DMS114 treated with DMSO at 0.1 percent for 48 hours (cell line): ENCODE data around the gene GID8.
A peak's percentile ranks its signal among the peaks of the same experiment; 100 is the strongest.

Experiments
- DNase-seq: peaks from one replicate; lab custom pipeline; 2025; ENCODE audit not compliant: unreplicated experiment; lab: John Stamatoyannopoulos, UW

The GID8 gene

DNA sequence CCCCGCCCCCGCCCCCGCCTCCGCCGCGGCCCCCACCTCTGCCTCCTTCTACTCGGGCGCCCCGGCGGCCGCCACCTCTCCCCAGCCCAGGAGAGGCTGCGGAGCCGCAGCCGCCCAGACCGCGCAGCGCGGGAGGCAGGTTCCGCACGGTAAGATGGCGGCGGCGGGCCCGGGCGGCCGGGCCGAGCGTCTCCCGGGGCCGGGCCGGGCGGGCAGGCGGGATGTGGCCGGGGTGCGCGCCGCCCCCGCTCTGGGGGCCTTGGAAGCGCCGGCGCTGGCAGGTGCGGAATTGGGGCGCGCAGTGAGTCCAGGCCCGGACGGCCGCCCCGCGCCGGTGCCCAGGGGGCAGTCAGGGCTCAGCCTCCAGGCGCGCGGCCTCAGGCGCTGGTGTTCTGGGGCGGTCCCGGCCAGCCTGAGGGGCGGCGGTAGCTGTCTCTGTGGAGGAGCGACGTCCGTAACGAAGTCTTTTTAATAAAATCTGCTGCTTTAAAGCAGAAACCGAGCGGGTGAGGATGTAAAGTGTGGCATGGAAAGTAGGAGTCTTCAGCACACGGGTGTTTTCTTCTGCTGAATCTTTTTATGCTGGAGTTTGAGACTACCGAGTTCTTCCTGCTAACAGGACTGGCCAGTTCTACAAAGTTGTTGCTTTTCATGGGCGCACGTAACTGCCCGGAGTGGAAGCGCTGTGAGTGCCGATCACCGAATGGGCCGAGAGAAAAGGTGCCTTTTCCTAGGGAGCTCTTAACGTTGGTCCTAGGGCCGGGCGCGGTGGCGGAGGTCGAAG, at the start of gene GID8:
Gene GID8 (plus strand): TSS at position 43 of the 784 bp plus-strand sequence. CDS start 3,356 bp downstream, outside the sequence.
- no peak for DNase-seq

DNA sequence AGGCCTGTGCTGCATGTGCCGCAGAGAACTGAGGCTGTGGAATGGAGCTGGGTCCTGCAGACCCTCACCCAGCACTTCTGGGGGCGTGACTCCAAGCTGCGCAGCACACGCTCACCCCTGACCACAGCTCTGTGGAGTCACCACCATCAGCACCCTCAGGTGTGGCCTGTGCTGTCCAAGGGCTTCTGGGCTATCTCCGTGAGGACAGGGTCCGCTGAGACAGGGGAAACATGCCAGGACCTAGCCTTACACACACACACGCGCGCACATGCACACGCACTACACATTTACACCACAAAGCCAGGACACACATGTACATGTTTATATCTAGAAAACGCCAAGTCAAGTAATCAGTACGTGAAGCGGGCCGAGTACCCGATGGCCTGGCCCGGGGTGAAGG, 49.5 kb upstream of the GID8 start:
- no peak for DNase-seq

DNA sequence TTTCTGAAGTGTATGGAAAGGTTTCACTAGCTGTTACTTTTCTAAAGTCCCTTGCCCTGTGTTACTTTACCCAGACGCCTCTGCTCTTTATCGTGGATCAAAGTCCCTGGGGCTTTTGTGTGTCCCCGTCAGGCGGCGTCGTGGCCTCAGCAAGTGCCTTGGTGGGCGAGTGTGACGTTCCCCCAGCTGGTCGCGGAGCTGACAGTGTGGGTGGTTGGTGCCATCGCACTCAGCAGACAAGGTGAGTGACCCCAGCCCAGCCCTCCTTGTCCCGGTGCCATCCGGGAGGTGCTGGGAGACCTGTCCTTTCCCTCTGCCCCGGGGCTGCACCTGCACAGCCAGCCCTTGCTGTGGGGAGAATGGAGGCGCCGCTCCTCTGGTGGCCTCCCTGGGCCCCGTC, 49.0 kb upstream of the GID8 start:
- DNase-seq, result no peak

DNA sequence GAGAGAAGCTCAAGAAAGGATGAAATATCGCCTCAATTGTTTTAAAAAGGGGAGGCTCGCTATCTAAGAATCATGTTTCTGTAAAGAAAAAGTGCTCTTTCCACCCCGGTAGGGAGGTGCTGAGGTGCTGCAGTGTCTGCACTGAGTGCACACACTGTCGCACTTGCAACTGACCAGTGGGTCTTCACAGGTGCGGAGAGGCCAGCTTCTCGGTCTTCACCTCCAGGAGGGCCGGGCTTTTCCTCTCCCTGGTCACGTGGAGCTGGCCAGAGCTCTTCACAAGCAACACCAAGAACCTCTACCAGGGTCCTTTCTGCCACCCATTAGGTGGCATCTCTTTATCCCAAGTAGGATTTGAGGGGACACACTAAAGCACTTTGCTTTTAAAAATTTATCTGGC, 48.5 kb upstream of the GID8 start:
- no peak for DNase-seq

DNA sequence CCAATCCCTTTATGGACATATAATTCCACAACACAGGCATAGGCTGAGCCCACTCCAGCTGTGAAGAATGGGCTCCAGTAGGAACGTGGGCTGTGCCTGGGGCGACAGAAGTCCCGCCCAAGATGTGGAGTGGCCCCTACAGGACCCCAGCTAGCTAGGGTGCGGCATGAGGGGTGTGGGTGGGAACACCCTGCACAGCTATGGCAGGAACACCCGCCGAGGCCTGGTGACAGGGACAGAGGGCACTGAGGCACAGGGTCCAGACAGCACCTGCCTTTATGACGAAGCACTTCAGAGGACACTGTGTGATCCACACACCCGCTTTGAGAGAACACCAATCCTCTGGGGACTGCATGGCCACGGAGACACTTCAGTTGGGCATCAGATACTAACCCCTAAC, 48.1 kb upstream of the GID8 start:
- DNase-seq, result no peak

DNA sequence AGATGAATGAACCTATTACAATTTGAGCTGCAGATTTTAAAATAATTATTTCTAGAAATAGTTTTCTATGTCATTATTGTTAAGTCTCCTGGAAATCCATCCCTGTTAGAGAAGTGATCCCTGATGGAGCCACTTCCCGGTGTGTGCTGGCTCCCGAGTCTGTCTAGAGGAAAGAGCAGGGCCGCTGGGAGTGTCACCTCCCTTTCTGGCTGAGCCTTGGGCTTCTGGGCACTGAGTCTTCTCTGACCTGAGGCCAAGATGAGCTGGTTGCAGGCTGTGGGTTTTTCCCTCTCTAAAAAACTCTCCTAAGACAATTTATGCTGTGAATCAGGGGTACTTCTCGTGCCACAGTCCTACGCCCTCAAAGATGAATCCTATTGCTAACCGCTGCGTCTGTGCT, 47.5 kb upstream of the GID8 start:
- DNase-seq, result no peak

DNA sequence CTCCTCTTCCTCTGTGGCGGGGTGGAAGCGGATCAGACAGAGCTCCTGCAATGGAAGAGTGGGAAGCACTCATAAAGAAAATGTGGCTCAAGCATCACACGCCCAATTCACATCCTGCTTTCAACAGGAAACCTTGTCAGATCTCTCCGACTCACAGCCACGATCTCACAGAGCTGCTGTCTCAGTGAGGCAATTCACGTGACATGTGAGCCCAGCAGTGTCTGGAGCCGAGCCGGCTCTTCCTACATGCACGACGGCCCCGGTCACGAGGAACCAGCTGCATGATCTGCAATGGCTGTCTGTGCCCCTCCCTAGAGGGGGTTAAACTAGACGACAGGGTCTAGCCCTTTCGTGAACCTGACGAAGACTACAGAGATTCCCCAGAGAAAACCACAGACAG, 46.8 kb upstream of the GID8 start:
- DNase-seq, result no peak

DNA sequence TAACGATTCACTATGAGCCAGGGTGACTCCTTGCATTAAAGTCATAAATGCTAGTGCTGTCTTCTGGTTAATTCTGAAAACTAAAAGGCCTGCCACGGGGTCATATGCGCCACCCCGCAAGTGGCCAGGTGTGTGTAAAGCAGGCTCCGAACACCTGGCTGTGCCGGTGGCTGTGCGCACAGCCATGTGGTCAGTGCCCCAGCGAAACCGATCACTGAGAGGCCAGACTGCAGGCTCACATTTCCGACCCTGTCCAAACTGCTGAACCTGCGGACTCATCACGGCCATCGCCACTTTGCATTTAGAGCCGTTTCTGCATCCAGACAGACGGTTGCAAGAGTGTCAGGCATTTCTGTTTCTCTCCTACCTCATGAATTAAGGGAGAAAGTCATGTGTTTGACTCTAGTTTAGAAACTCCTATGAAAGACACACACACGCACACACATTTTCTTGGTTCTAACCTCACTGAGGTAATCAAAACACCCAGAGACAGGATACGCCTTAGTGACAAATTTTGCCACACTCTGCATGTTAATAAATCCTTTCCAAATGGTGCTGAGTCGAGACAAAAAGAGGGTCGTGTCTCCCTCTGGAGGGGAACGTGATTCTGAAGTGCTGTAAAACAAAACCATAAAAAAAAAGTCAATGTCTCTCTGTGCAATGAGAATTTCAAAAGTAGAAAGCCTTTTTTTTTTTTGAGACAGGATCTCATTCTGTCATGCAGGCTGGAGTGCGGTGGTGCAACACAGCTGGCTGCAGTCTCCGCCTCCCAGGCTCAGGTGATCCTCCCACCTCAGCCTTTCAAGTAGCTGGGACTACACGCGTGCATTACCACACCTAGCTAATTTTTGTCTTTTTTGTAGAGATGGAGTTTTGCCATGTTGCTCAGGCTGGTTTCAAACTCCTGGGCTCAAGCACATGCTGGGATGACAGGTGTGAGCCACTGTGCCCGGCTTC, 45.3 kb upstream of the GID8 start:
- DNase-seq, result no peak

DNA sequence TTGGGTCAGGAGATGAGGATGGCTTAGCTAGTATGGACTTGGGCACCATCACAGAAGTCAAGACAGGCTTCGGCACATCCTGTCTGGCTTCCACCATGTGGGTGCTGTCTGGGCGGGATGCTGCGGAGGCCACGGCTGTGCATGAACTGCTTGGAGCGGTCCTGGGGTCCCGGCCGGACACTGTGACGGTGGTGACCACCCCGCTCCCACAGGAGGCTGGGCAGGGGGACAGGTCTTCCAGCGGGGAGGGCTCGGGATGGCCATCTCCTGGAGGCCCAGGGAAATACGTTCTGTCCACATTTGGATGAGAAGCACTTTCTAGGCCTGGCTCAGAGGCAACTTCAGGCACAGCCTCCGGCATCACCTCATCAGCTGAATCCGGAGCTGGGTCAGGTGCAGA, 44.2 kb upstream of the GID8 start:
- no peak for DNase-seq

DNA sequence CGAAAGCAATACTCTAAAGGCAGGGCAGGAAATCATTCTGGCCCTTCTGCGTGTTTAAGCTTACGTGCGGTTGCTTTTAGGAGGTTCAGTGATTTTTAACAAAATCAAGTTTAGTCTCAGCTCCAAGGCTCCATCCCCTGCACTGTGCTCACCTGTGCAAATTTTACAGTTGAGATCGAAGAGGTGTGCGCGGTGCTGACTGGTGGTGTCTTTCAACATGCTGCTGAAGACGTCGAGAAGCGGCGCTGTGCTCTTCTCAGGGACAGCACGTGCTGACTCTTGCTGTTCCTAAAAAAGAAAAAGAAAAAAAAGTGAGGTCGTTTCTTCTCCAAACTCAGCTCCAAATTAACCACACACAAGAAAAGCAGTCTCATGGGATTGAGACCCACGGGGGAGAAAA, 43.7 kb upstream of the GID8 start:
- DNase-seq, result no peak

DNA sequence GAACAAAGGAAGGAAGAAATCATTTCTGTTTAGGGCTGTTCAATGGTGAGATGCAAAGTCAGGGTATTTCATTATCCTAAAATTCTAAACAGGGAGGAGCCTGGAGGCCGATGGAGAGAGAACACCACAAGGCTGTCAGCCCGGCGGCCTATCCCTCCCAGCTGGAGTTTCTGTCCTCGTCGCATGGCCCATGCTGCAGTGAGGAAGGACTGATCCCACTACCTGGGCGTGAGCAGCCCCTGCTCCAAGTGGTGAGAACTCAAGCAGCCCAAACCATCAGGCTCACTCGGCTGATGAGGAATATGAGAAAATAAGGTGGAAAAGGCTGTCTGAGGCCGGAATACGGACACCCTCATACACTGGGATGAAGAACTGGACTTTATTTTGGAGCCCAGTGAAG, 42.4 kb upstream of the GID8 start:
- DNase-seq, result no peak

DNA sequence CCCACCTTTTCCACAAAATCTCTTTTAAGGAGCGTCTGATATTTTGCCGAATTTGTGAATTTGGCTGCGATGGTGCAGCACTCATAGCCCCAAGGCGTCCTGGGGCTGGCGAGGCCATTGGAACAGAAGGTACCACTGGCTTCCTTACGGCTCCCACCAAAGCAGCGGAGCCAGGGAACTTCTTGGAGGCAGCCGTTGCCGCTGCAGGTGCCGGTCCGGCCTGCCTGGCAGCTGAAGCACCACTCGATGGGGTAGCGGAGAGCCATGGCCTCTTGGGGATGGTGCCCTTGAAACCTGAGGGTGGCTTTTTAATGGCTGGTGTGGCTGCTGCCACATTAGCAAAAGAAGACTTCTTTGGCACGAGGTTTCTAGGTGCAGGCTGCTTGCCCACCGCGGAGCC, 41.4 kb upstream of the GID8 start:
- no peak for DNase-seq

DNA sequence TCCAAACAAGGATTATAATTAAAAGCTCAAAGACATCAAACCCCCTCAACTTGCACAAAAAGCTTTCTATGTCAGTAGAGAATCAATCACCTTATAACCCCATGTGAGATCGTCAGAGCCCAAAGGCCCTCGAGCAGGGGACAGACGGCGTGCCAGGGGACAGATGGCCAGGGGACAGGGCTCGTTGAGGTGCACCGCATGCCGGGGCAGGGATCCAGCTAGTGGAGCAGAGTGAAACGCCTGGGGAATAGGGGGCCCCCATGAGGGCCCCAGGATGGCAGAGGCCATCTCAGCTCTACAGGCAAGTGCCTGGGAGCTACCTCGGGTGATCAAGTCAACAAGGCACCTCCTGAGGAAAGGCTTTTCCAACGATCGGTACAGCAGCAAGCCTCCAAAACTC, 40.3 kb upstream of the GID8 start:
- no peak for DNase-seq

DNA sequence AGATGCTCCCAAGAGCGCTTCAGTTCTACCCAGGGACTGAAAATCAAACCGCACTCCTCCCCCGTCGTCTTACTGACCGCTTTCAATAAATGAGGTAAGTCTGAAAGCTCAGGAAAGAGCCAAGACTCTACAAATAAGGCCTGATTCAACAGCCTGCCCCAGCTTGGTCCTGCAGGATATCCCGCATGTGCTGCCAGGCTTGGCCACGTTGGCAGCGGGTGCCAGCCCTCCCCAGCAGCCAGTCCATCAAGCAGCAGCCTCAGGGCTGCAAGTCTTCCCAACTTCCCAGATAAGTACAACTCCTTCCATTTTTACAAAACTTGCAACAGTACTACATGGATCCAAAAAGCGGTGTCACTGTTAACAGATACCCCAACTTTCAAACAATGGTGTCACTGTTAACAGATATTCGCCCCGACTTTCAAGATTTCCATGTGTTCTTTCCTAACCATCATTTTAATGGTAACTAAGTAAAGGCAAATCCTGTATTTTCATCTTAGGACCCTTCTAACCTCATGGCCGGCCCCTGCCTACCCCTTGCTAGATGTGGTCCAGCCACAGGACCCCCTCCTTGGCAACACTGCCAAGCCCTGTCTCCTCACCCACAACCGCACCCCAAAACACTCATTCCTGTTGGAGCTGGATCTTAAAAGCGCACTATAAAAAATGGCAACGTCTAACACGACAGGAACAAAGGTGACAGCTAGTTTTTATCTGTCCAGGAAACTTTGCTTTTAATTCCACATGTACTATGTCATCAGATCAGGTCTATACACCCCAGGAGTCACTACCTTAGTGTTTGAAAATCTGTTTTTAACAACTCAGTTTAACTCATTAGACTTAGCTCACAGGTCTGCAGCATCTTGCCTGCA, 39.6 kb upstream of the GID8 start:
- DNase-seq, result no peak

DNA sequence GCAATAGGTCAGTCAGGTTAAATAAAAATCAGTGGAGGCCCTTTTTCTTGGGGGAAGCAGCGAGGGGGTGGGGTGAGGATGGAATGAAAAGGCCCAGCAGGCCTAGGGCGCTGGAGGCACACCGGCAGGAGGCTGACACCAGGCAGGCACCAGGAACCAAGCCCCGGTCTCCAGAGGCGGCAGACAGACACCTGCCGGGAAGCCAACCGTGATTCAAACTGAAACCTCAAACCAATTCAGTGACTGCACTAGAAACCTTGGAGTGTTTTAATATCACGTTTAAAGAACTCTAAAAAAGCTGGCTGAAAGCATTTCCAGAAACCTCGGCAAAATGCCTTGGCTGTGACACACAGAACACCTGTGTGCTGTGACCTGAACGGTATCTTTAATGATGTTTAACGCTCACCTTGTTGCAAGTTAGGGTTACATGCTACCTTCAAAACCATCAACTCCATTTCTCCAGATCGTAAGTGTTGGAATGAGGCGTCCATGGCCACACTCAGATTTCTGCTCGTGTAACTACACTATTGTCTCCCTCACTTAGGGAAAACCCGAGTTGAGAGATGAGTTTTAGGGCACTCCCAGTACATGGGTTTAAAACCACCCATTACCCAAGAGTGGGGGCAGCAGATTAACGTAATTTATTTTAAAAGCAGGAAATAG, 38.8 kb upstream of the GID8 start:
- DNase-seq, result no peak

DNA sequence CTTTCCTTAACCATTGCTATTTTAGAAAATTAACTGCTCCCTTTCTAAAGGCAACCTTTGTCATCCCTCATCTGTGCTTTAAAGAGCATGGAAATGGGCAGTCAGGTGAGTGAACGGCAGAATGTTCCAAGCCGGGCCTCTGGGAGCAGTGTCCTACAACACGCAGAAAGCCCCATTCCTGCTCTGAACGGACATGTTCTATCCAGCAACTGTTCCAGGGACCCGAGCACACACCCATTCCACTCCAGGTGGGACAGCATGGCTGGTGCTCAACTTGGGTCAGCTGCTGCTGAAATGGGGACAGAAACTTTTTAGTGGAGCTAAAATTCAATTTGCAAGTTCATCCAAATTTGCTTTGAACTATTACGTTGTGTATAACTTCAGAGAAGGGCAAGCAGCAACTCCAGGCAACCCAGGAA, 38.3 kb upstream of the GID8 start:
- DNase-seq, result no peak

DNA sequence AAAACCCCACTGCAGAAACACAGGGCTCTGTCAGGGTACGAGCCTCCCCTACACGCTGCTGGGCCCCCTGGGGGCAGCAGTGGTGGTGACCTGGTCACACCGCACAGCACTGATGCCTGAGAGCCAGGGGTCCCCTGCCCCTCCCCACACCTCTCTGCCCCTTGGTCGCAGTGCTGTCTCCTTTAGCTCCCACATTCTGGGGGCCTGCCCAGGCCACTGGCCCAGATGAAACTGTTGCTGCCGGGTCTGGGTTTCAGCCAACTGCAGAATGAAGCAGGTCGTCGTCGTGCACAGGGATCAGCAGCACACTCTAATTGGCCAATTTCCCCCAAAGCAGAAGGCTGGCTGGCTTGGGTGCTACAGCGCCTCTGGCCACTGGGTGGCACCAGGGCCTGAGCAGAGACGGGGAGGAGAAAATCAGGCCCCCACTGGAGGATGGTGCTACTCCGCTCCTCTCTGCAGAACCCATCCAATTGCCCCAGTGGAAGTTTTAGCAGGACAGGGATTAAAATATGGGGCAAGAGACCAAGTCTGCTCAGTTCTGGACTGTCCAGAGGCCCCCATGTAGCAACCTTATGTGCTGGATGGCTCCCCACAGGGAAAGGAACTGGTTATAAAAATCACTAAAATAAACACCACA, 37.8 kb upstream of the GID8 start:
- DNase-seq, result peak; percentile 55

DNA sequence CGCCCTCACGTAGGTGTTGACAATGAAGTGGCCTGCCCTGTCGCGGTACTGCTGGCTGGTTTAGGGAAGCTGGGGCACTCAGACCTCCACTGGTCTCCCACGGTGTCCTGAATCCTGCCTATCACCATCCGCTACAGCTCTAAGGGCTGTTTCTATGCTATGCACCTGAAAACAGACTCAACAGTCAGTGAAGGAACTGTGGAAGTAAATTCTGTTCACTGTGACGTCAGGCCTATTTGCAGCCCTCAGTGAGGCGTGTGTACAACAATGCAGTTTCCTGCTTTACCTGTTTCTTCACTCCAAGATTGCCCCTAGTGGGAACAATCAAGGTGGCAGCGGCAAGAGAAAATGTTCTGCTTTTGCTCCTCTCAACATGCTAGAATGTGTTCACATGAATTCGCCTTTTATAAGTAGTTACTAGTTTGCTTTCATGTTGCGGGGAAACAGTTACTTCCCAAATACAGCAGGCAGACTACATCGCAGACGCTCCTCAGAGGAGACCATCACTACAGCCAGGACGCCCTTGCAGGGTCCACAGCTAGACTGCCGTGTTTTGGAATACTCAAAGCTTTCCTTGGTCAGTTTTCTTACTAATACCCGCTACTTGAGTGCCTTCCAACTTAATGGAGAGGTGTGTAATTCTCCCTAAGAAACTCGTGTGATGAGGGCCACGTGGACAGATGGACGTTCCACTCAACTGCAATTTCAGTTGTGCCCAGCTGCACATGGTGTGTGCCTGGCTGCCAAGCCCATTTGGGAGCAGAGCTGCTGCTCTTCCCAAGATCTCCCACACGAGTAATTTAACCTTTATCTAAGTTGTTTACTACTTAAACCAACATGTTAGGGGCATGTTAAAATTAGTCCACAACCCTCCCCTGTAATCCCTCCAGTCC, 37.0 kb upstream of the GID8 start:
- peak; percentile 39 for DNase-seq

DNA sequence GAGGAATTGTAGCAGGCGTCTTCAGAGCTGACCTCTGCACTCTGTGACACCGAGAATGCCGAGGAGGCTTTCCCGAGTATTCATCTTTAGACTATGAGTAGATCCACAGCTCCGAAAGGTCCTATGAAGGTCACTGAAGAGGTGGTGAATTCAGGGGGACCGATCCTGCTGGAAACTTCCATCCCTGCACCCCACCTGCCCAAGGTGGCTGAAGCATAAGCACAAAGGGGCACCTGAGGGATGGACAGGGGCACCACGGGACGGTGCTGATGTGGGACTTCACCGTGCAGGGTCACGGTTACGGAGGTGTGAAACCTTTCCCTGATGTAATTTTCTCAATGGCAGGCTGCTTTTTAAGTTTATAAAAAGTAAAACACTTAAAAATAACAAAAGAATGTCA, 36.1 kb upstream of the GID8 start:
- no peak for DNase-seq
